Measurements from ENCODE around the gene PDSS2.

DNA sequence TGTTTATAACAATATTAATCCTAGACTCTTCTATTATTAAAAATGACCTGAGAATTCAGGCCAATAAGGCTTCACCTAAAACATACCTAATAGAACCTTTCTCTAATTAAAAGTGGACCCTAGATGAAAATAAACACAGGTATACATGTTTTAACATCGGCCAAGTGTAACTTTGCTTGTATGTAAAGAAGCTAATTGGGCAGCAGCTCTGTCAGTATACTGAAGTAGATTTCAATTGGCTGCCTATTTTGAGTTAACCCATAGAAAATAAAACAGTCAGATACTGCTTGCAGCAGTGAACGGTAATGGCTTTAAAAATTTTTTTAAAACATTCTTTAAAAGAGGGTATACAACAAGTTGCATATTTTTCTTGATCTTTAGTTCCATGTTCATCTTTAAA, 67.3 kb downstream of the PDSS2 start:
- TF ChIP-seq, protein P1, sequence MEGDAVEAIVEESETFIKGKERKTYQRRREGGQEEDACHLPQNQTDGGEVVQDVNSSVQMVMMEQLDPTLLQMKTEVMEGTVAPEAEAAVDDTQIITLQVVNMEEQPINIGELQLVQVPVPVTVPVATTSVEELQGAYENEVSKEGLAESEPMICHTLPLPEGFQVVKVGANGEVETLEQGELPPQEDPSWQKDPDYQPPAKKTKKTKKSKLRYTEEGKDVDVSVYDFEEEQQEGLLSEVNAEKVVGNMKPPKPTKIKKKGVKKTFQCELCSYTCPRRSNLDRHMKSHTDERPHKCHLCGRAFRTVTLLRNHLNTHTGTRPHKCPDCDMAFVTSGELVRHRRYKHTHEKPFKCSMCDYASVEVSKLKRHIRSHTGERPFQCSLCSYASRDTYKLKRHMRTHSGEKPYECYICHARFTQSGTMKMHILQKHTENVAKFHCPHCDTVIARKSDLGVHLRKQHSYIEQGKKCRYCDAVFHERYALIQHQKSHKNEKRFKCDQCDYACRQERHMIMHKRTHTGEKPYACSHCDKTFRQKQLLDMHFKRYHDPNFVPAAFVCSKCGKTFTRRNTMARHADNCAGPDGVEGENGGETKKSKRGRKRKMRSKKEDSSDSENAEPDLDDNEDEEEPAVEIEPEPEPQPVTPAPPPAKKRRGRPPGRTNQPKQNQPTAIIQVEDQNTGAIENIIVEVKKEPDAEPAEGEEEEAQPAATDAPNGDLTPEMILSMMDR (IDR thresholded peaks at IDR 0.05), result no peak
- TF ChIP-seq EZH2 (IDR thresholded peaks at IDR 0.05; ENCODE audit: borderline replicate concordance, insufficient read depth, low read depth, low read length, poor library complexity, severe bottlenecking), result no peak

Measured in B cell (primary cell).